SK-N-SH (cell line): Measurements from ENCODE around the gene SPAG8. TPM values are rescaled to one million over a fixed set of nuclear protein-coding genes. Genes with fewer than 3 reads are reported as not detected.

Source experiments
- CTCF ChIA-PET: fragments of 300-600, 350-600 bp; formaldehyde crosslinking; extraction: SDS; loops from one replicate; lab custom pipeline; 2021; lab: Yijun Ruan, JAX
- POLR2A ChIA-PET: fragments of 350-600 bp; sonication (Branson Sonifier 250); formaldehyde crosslinking; extraction: SDS; loops from one replicate; lab custom pipeline; 2020; ENCODE audit warnings: antibody characterized with exemption, inconsistent platforms; lab: Yijun Ruan, JAX
- DNase-seq: peaks from one replicate; pipeline ENCODE4 v3.0.0; 2012
- H2AFZ ChIP-seq: fragments of 200-600 bp; sonication (generic); 2 replicates; pipeline ENCODE4 v1.8.1; 2016; ENCODE audit warnings: antibody characterized with exemption, mild to moderate bottlenecking, low read depth
- H3F3A ChIP-seq: fragments of 200-600 bp; sonication (generic); replicated peaks from 2 replicates; pipeline ENCODE3; 2016; ENCODE audit warnings: antibody characterized with exemption, mild to moderate bottlenecking; ENCODE audit not compliant: insufficient read depth
- H3K27ac ChIP-seq, 2 experiments: fragments of 200-500 bp in 1 of 2; fragments of 200-600 bp in 1 of 2; sonication (Bioruptor generic) in 1 of 2; sonication (generic), shearing (Covaris generic) in 1 of 2; 2 replicates each; pipeline versions ENCODE4 v1.5.1 to v1.6.1; 2014 to 2016; ENCODE audit warnings: low read depth in 2 of 2, inconsistent platforms in 1 of 2, low read length in 1 of 2, mild to moderate bottlenecking in 1 of 2, mixed read lengths in 1 of 2
- H3K27me3 ChIP-seq: fragments of 200-600 bp; sonication (generic), shearing (Covaris generic); 2 replicates; pipeline ENCODE4 v1.6.1; 2016; ENCODE audit warnings: mixed run types; ENCODE audit not compliant: insufficient read depth
- H3K36me3 ChIP-seq, 2 experiments: fragments of 200-500 bp in 1 of 2; fragments of 200-600 bp in 1 of 2; sonication (Bioruptor generic) in 1 of 2; sonication (generic) in 1 of 2; replicated peaks in 1 of 2; 2 replicates each; pipeline versions ENCODE3 to v1.5.1; 2014 to 2016; ENCODE audit warnings: low read length in 1 of 2, mild to moderate bottlenecking in 1 of 2; ENCODE audit not compliant: insufficient read depth in 2 of 2, control insufficient read depth in 1 of 2
- H3K4me1 ChIP-seq, 2 experiments: fragments of 200-500 bp in 1 of 2; fragments of 200-600 bp in 1 of 2; sonication (Bioruptor generic) in 1 of 2; sonication (generic), shearing (Covaris generic) in 1 of 2; 2 replicates each; pipeline versions ENCODE4 v1.5.1 to v1.6.1; 2014 to 2016; ENCODE audit warnings: low read depth in 1 of 2, low read length in 1 of 2, mixed run types in 1 of 2; ENCODE audit not compliant: insufficient read depth in 2 of 2, control insufficient read depth in 1 of 2
- H3K4me2 ChIP-seq: fragments of 200-600 bp; sonication (generic), shearing (Covaris generic); 2 replicates; pipeline ENCODE4 v1.6.1; 2017; ENCODE audit warnings: mixed run types
- H3K4me3 ChIP-seq, 2 experiments: fragments of 200-500 bp in 1 of 2; fragments of 200-600 bp in 1 of 2; sonication (Bioruptor generic) in 1 of 2; sonication (generic), shearing (Covaris generic) in 1 of 2; 2 replicates each; pipeline versions ENCODE4 v1.5.1 to v1.8.1; 2014 to 2016; ENCODE audit warnings: low read depth in 2 of 2, inconsistent platforms in 1 of 2, low read length in 1 of 2, mild to moderate bottlenecking in 1 of 2, mixed read lengths in 1 of 2, moderate library complexity in 1 of 2
- H3K79me2 ChIP-seq: fragments of 200-600 bp; sonication (generic); 2 replicates; pipeline ENCODE4 v1.8.1; 2017; ENCODE audit warnings: mild to moderate bottlenecking; ENCODE audit not compliant: insufficient read depth
- H3K9ac ChIP-seq: fragments of 200-600 bp; sonication (generic); 2 replicates; pipeline ENCODE4 v1.6.1; 2017; ENCODE audit warnings: mixed run types
- H3K9me2 ChIP-seq: fragments of 200-600 bp; sonication (generic); 2 replicates; pipeline ENCODE4 v1.6.1; 2017; ENCODE audit warnings: mixed run types
- H3K9me3 ChIP-seq: fragments of 200-600 bp; sonication (generic); 2 replicates; pipeline ENCODE4 v1.6.1; 2017; ENCODE audit warnings: mixed run types, mild to moderate bottlenecking, moderate library complexity
- H4K20me1 ChIP-seq: fragments of 200-600 bp; sonication (generic); 2 replicates; pipeline ENCODE4 v1.6.1; 2017; ENCODE audit warnings: mild to moderate bottlenecking, mixed run types; ENCODE audit not compliant: insufficient read depth
- CHD2 ChIP-seq: fragments of 150-350 bp; IDR thresholded peaks from 2 replicates; pipeline ENCODE4 v1.6.1; 2018; ENCODE audit warnings: low read length; ENCODE audit not compliant: partially characterized antibody
- EP300 ChIP-seq, 2 experiments: IDR thresholded peaks; 2 replicates each; pipeline versions ENCODE4 v1.4.0 to v1.6.1; 2012; ENCODE audit warnings: borderline replicate concordance in 1 of 2, low read depth in 1 of 2, low read length in 1 of 2
- FOSL2 ChIP-seq: IDR thresholded peaks from 2 replicates; pipeline ENCODE4 v1.4.0; 2012; ENCODE audit warnings: low read depth, mild to moderate bottlenecking, moderate library complexity, borderline replicate concordance
- FOXJ3 ChIP-seq: sonication (generic); formaldehyde crosslinking; IDR thresholded peaks from 2 replicates; pipeline ENCODE4 v1.5.1; 2020; ENCODE audit warnings: mild to moderate bottlenecking, missing genetic modification reagents
- FOXM1 ChIP-seq: IDR thresholded peaks from 2 replicates; pipeline ENCODE4 v1.4.0; 2012; ENCODE audit warnings: low read depth, mild to moderate bottlenecking
- JUND ChIP-seq: IDR thresholded peaks from 2 replicates; pipeline ENCODE4 v1.4.0; 2012
- NFIC ChIP-seq: IDR thresholded peaks from 2 replicates; pipeline ENCODE4 v1.4.0; 2012; ENCODE audit warnings: borderline replicate concordance
- NRF1 ChIP-seq: IDR thresholded peaks from 2 replicates; pipeline ENCODE4 v1.6.1; 2012; ENCODE audit warnings: low read depth, mild to moderate bottlenecking, low read length
- PBX3 ChIP-seq: IDR thresholded peaks from 2 replicates; pipeline ENCODE4; 2012
- POLR2AphosphoS5 ChIP-seq: IDR thresholded peaks from 2 replicates; pipeline ENCODE4 v1.6.1; 2012; ENCODE audit warnings: low read depth, low read length
- RFX5 ChIP-seq: IDR thresholded peaks from 2 replicates; pipeline ENCODE4 v1.6.1; 2012; ENCODE audit warnings: mild to moderate bottlenecking, improper control_type of control experiment, low read length
- RXRA ChIP-seq: IDR thresholded peaks from 2 replicates; pipeline ENCODE4 v1.4.0; 2012; ENCODE audit warnings: low read depth, mild to moderate bottlenecking, borderline replicate concordance
- SIN3A ChIP-seq: IDR thresholded peaks from 2 replicates; pipeline ENCODE4 v1.6.1; 2012; ENCODE audit warnings: low read depth, mild to moderate bottlenecking, low read length, moderate library complexity, borderline replicate concordance
- SMC3 ChIP-seq: IDR thresholded peaks from 2 replicates; pipeline ENCODE4 v1.6.1; 2012; ENCODE audit warnings: low read depth, low read length, improper control_type of control experiment
- TCF12 ChIP-seq: IDR thresholded peaks from 2 replicates; pipeline ENCODE4 v1.4.0; 2012
- USF1 ChIP-seq: IDR thresholded peaks from 2 replicates; pipeline ENCODE4 v1.4.0; 2012; ENCODE audit warnings: low read depth, borderline replicate concordance
- ZBTB33 ChIP-seq: IDR thresholded peaks from 2 replicates; pipeline ENCODE4 v1.4.0; 2012; ENCODE audit warnings: low read depth, borderline replicate concordance
- WGBS: methylation state at CpG from one replicate; pipeline ENCODE4 v1.1.6; 2017; ENCODE audit warnings: low lambda C conversion rate; 5-methylcytosine and 5-hydroxymethylcytosine counted together
- polyA plus RNA-seq, 3 experiments: library from polyadenylated mRNA; depleted of rRNA; stranded (reverse); fragments of >200 nt; gene quantifications; 2 replicates each; pipeline ENCODE4 v1.2.3, GENCODE V29; 2012
- TF ChIP-seq, protein P1 (sequence below): fragments of 150-350 bp; IDR thresholded peaks from 2 replicates; pipeline ENCODE4 v1.6.1; 2016; ENCODE audit warnings: mild to moderate bottlenecking, low read depth, low read length
- TF ChIP-seq, protein P2 (sequence below): IDR thresholded peaks from 2 replicates; pipeline ENCODE4 v1.4.0; 2012; ENCODE audit warnings: low read depth

SPAG8 gene
- polyA plus RNA-seq, 1 of the 3 experiments (the other 2 are of a cell fraction): 1.5 TPM

- H2AFZ ChIP-seq: no peak overlapping the region
- H3F3A ChIP-seq: no peaks in the 10 kb centered on the region
- WGBS: 59% methylated on average over 3 of the region's 3 CpGs
- POLR2A ChIA-PET: no interaction called here
- TF ChIP-seq ZBTB33 (no peak), EP300 (IDR thresholded peaks at IDR 0.05; ENCODE audit: borderline replicate concordance in 1 of 2, low read depth in 1 of 2, low read length in 1 of 2) (no peak), RFX5 (no peak), FOXM1 (no peak), TCF12 (no peak), POLR2AphosphoS5 (no peak), SIN3A (no peak), RXRA (no peak), FOSL2 (no peak), SMC3 (no peak), PBX3 (no peak), USF1 (no peak), CHD2 (no peak), JUND (no peak), FOXJ3 (CRISPR knock-in tag) (no peak), NRF1 (no peak), NFIC (no peak)
- TF ChIP-seq, protein P1, sequence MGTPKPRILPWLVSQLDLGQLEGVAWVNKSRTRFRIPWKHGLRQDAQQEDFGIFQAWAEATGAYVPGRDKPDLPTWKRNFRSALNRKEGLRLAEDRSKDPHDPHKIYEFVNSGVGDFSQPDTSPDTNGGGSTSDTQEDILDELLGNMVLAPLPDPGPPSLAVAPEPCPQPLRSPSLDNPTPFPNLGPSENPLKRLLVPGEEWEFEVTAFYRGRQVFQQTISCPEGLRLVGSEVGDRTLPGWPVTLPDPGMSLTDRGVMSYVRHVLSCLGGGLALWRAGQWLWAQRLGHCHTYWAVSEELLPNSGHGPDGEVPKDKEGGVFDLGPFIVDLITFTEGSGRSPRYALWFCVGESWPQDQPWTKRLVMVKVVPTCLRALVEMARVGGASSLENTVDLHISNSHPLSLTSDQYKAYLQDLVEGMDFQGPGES: no peak
- TF ChIP-seq, protein P2, sequence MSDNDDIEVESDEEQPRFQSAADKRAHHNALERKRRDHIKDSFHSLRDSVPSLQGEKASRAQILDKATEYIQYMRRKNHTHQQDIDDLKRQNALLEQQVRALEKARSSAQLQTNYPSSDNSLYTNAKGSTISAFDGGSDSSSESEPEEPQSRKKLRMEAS: no peak
- H3K27ac ChIP-seq: no peak overlapping the region
- no peaks in the 10 kb centered on the region; the same call in 1 of the 2 replicates for H3K27me3 ChIP-seq
- no peaks in the 10 kb centered on the region for H3K9me3 ChIP-seq
- no peak overlapping the region for H3K4me3 ChIP-seq
- CTCF ChIA-PET: interaction anchor here (1.2 to 4.9 kb wide), 6 partner anchors 11 to 89 kb away, joined by 3 to 25 read pairs (median 6); no protein-coding TSS in a partner anchor
- H3K36me3 ChIP-seq: no peaks in the 10 kb centered on the region
- no peak overlapping the region for H3K4me2 ChIP-seq
- H4K20me1 ChIP-seq: no peaks in the 10 kb centered on the region
- DNase-seq: no peak
- no peaks in the 10 kb centered on the region for H3K79me2 ChIP-seq
- H3K9ac ChIP-seq: no peak overlapping the region
- no peaks in the 10 kb centered on the region for H3K9me2 ChIP-seq
- peaks cover 0 to 9% of the 10 kb centered on the region in 2 experiments; a peak in 1 of 4 replicates for H3K4me1 ChIP-seq
Measured at GRCh38 chr9:35859990-35860339, 47.9 kb upstream of the SPAG8 start.
